SIG-M5 treated with dmso at 0.1 percent for 504 hours (cell line): ENCODE measurements around the gene ZNF814.
A peak's percentile ranks its signal among the peaks of the same experiment; 100 is the strongest.
"Not testable (repeated sequence)": the region's sequence is repeated elsewhere in the genome, so short reads cannot be mapped to it uniquely, and the experiment has no call there.

Experiments
- DNase-seq: peaks from one replicate; lab custom pipeline; 2025; ENCODE audit not compliant: unreplicated experiment; lab: John Stamatoyannopoulos, UW

Gene ZNF814

DNA sequence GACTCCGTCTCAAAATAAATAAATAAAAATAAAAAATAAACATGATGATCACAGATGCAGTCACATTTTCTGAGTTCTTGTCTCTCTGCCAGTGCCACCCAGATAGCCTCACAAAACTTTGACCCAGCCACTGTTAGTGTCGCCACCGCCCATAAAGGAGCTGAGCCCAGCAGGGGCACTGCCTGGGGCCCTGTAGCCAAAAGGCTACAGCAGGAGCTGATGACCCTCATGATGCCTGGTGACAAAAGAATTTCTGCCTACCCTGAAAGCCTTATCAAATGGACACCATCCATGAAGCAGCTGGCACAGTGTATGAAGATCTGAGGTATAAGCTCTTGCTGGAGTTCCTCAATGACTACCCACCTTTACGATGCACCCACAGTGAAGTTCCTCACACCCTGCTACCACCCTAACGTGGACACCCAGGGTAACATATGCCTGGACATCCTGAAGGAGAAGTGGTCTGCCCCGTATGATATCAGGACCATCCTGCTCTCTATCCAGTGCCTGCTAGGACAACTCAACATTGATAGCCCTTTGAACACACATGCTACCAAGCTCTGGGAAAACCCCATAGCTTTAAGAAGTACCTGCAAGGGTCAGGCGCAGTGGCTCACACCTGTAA is 20.9 kb downstream of the ZNF814 start:
- no peak for DNase-seq

DNA sequence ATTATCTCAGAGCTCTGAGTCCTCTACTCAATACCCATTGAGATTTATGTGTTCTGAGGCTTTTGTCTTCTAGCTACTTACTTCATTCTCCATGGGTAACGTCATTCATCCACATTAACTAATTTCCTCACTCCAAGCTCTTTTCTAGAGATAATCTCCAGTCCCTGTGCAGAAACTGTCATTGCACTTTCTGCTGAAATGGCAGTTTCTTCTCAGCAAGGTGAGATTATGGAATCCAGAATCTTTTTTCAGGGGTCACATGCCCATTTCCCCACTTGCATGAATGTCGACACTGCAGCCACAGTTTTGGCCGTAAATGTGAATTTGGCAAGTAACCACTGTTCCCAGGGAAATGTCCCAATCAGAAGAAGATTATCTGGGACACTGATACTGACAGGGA is 26.5 kb downstream of the ZNF814 start:
- DNase-seq, result not testable (repeated sequence)

DNA sequence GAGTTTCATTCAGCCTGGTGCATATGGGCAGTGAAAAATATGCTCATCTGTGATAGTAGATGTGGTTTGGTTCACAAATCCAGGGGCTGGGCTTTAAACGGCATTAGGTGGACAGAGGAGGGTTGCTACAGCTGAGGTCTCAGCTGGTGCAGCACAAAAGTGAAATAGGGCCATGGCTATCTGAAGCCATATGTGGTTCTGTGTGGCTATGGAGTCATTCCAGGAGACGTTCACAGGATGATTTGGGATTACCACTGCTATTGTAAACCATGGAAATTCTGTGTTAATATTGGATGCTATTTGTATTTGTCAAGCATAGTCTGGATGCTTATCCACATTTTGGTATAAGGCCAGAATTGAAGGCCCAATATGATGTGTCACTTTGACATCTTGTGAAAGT is 34.7 kb downstream of the ZNF814 start:
- not testable (repeated sequence) for DNase-seq

DNA sequence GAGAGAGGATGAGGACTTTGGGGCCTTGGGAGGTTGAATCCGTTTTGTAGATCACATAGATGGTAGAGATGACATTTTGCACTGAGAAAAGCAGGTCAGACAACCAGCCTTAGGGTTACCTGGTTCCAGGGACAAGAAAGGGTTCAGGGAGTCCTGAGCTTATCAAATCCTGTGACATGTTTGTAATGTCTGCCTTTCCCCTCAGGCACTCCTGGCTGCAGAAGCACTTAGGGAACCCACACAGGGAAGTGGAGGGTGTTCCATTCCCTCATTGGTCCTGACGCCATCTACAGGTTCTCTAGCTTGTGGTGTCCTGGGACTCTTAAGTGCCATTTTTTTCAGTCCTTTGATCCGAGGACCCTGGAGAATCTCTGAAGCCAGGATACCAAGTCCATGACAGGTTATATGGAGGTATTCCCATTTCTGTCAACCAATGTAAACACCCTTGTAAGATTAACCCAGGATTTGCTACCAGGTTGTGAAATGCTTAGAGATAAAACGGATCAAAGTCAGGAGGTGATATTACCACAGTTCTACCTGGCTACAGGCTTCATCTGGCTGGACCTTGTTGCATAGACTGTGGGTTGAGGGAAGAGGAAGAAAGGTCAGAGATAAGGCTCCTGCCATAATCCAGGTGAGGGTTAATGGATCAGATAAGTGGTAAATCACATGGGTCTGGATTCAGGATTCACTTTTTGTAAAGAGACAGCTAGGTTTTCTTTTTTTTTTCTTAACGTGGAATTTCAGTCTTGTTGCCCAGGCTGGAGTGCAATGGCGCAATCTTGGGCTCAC is 36.8 kb downstream of the ZNF814 start:
- DNase-seq, result not testable (repeated sequence)

DNA sequence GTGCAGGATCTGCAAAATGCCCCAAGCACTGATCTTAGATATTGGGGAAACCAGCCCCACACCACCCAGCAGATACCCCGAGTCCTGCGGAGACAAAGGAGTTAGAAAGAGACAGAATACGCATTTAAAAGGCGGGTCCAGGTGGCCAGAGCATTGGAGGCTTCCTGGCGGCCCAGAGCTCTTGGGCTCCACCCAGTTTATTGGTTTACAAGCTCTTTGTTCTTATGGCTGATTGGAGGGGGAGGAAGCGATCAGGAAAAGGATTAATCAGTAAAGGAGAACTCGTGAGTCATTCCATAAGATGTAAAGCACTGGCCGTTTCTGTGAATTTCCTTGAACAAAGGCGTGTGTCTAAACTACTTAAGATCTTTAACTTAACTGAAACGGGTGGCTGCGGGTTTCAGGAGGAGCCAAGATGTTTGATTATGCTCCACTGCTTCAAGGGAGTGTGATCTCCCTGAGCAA is 38.3 kb downstream of the ZNF814 start:
- peak; percentile 27 for DNase-seq

DNA sequence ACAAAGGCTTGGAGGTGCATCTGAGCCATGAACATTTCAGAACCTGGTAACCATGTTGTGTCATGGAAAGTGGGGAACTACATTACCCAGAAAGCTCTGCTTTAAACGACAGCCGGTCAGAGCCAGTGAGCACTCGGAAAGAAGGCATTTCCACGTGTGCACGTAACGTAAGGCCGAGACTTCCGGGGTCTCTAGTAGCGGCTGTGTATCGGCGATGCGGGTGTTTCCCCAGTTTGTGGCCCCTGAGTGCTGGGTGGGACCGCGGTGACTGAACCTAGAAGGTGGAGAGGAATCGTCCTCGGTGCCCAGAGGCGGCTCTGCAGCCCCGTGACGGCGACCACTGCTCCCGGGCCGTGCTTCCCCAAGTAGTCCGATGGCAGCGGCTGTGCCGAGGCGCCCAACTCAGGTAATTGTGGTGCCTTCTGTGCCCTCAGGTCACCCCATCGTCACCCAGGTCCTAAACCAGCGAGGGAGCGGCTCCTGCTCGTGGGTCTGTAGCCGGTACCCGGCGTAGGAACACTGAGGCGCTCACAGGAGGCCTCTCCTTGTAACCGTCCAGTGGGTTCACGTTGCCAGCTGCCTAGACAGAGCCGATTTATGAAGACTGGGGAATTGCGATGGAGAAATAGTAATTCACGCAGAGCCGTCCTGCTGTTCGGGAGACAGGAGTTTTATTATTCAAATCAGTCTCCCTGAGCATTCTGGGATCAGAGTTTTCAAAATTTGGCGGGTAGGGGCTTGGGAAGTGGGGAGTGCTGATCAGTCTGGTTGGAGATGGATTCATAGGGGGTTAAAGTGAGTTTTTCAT is 39.0 kb downstream of the ZNF814 start, which contains the start of gene ZNF587:
TSS of gene ZNF587 (plus strand) at position 194 of the 808 bp plus-strand sequence. CDS start at position 374, 180 bp downstream.
- peak; percentile 85 for DNase-seq

DNA sequence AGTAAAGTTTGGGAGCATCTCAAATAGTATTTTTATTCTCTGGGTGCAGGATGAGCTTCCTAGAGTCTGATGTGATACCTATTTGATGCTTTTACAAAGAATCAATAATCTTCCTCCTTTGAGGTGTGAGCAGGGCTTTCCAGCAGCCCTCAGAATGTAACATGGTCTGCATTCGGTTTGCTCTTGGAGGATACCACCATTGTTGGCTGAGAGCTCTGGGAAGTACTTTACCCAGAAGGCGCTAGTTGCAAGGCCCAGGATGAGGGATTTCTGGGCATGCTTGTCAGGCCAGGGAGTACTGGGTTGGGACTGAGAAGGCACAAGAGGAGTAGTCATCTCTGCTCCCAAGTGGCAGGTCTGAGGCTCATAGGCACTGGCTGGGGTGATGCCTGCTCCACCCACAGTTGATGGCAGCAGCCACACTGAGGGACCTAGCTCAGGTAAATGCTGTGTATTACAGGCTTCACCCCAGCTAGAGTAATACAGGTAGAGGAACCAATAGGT is 39.6 kb downstream of the ZNF814 start:
- not testable (repeated sequence) for DNase-seq

DNA sequence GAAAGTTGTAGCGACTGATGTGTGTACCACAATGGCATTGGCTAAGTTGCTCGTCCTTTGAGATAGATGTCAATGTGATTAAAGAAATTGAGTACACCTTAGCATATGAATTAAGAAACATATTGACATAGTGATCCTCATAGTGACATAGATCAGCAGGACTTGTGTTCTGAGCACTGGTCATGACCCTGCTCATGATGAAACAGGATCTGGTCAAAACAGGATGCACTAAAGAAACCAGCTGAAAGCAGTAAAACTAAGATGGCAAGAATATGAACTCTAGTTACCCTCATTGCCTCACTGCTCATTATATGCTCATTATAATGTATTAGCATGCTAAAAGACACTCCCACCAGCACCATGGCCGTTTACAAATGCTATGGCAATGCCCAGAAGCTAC is 41.7 kb downstream of the ZNF814 start:
- not testable (repeated sequence) for DNase-seq

DNA sequence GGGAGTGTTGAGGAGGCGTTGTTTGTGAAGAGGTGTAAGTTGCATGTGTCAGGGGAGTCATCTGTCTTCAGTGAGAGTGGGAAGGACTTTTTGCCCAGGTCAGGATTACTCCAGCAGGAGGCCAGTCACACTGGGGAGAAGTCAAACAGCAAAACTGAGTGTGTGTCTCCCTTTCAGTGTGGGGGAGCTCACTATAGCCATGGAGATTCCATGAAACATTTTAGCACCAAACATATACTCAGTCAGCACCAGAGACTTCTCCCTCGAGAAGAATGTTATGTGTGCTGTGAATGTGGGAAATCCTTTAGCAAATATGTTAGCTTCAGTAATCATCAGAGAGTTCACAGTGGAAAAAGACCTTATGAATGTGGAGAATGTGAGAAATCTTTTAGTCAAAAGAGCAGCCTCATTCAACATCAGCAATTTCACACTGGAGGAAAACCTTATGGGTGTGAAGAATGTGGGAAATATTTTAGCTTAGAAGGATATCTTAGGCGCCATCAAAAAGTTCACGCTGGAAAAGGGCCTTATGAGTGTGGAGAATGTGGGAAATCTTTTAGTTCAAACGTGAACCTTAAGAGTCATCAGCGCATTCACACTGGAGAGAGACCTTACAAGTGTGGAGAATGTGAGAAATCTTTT is 47.6 kb downstream of the ZNF814 start:
- no peak for DNase-seq

DNA sequence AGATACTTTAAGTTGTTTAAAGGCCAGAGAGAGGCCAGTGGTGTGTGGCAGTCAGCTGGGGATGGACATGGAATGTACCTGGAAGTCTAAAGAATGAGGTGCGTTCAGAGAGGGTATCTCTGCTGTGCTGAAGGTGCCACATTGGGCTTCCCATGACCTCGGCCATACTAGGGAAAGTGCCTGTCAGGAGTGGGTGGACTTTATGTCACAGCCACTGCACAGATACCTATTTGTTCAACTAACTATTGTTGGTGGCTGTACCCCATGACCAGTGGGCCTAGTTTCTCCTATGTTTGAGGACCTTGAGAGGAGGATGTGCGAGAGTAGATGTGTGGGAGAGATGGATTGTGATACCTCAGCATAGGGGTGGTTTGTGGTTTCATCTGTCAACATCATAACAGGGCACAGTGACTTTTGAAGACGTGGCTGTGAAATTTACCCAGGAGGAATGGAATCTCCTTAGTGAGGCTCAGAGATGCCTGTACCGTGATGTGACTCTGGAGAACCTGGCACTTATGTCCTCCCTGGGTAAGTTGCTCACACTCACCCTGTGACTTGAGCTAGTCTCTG is 50.1 kb downstream of the ZNF814 start:
- DNase-seq, result not testable (repeated sequence)

DNA sequence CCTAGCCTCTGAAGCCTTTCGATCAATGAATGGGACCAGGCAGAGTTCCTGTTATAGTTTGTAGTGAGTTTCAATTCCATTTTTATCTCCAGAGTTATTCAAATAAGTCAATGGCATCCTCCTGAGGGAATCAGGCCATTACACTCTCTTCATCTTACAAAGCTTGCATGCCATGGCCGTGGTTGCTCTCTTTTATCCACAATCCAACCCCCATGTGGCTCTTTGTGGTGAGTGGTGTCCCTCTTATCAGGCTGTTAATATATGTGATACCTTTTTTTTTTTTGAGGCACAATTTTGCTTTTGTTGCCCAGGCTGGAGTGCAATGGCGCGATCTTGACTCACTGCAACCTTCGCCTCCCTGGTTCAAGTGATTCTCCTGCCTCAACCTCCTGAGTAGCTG is 51.8 kb downstream of the ZNF814 start:
- DNase-seq, result not testable (repeated sequence)

DNA sequence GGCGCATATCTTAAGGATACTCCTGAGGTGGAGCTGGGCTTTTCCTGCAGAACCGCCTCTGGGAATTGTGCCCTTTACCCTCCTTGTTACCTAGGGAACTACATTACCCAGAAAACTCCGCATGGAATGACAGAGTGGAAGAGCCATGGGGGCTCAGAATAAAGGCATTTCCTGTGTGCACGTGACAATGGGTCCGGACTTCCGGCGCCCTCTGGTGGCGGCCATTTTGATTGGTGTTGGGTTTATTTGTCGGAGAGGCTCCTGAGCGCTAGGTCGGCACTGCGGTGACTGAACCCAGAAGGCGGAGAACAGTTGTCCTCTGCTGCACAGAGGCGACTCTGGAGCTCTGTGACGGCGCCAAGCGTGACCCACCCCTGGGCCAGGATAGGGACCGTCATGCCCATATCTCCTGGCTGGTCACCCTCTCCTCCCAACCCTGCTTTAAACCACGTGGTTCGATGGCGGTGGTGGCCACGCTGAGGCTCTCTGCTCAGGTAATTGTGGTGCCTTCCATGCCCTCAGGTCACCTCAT is 58.7 kb downstream of the ZNF814 start, which contains the start of gene ZNF587B:
TSS of gene ZNF587B (plus strand) at position 229 of the 532 bp plus-strand sequence. CDS start at position 459, 230 bp downstream.
- no peak for DNase-seq

DNA sequence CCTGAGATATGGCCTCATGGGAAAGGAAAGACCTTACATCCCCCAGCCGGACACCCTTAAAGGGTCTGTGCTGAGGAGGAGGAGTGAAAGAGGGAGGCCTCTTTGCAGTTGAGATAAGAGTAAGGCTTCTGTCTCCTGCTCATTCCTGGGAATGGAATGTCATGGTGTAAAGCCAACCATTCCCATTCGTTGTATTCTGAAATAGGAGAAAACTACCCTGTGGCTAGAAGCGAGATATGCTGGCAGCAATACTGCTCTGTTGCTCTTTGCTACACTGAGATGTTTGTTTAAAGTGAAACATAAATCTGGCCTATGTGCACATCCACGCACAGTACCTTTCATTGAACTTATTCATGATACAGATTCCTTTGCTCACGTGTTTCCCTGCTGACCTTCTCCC is 59.5 kb downstream of the ZNF814 start:
- DNase-seq, result no peak

DNA sequence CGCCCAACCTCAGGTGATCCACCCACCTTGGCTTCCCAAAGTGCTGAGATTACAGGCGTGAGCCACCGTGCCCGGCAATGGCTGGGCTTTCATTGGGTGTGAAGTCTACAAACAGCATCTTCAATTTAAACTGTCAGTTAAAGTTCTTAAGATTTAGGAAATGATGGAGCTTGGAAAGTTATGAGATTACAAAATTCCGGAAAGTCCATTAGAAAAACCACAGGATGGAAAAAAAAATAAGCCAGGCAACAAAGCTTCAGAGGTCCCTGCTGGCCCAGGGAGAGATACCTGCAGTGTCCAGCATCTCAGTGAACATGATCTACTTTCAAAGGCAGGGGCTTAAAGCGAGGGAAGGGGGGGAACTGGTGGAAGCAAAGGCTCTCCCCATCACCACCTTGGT is 63.3 kb downstream of the ZNF814 start:
- DNase-seq, result no peak

DNA sequence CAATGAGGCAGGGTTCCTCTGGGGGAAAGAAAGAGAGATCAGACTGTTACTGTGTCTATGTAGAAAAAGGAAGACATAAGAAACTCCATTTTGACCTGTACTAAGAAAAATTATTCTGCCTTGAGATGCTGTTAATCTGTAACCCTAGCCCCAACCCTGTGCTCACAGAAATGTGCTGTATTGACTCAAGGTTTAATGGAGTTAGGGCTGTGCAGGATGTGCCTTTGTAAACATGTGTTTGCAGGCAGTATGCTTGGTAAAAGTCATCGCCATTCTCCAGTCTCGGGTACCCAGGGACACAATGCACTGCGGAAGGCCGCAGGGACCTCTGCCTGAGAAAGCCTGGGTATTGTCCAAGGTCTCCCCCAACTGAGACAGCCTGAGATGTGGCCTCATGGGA is 65.2 kb downstream of the ZNF814 start:
- DNase-seq, result not testable (repeated sequence)

DNA sequence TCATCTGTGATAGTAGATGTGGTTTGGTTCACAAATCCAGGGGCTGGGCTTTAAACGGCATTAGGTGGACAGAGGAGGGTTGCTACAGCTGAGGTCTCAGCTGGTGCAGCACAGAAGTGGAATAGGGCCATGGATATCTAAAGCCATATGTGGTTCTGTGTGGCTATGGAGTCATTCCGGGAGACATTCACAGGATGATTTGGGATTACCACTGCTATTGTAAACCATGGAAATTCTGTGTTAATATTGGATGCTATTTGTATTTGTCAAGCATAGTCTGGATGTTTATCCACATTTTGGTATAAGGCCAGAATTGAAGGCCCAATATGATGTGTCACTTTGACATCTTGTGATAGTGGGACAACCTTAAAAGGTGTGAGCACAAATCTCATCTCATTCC is 65.7 kb downstream of the ZNF814 start:
- DNase-seq, result not testable (repeated sequence)

DNA sequence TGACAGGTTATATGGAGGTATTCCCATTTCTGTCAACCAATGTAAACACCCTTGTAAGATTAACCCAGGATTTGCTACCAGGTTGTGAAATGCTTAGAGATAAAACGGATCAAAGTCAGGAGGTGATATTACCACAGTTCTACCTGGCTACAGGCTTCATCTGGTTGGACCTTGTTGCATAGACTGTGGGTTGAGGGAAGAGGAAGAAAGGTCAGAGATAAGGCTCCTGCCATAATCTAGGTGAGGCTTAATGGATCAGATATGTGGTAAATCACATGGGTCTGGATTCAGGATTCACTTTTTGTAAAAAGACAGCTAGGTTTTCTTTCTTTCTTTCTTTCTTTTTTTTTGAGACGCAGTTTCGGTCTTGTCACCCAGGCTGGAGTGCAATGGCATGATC is 67.3 kb downstream of the ZNF814 start:
- not testable (repeated sequence) for DNase-seq

DNA sequence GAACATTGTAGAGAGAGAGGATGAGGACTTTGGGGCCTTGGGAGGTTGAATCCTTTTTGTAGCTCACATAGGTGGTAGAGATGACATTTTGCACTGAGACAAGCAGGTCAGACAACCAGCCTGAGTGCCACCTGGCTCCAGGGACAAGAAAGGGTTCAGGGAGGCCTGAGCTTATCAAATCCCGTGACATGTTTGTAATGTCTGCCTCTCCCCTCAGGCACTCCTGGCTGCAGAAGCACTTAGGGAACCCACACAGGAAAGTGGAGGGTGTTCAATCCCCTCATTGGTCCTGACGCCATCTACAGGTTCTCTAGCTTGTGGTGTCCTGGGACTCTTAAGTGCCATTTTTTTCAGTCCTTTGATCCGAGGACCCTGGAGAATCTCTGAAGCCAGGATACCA is 67.7 kb downstream of the ZNF814 start:
- not testable (repeated sequence) for DNase-seq

DNA sequence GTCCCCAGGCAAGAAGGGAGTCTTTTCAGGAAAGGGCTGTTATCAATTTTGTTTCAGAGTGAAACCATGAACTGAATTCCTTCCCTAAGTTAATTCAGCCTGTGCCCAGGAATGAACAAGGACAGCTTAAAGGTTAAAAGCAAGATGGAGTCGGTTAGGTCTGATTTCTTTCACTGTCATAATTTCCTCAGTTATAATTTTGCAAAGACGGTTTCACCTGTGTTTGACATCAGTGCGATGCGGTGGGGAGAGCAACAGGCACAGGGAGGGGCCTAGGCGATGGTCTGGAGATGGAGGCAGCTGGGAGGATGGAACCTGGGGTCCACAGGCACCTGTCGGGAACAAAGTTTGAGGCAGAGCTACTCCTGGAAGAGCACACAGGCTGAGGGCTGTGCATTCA is 68.2 kb downstream of the ZNF814 start:
- DNase-seq, result no peak
